Mesenteric fat pad (tissue), 1 donor: Measurements from ENCODE around the gene RETREG2. TPM values are rescaled to one million over a fixed set of nuclear protein-coding genes. Genes with fewer than 3 reads are reported as not detected.
A peak's percentile ranks its signal among the peaks of the same experiment; 100 is the strongest.
"Not testable (repeated sequence)": the region's sequence is repeated elsewhere in the genome, so short reads cannot be mapped to it uniquely, and the experiment has no call there.

Experiments
- DNase-seq: peaks from one replicate; pipeline ENCODE4 v3.0.0-alpha.2; 2020; ENCODE audit warnings: low spot score
- total RNA-seq: library from RNA; stranded (reverse); fragmentation: NEBNext Ultra II Directional; extraction: Animal tissue kit (Norgen Biotek cat#: 25700); gene quantifications from one replicate; pipeline ENCODE4 v1.2.1, GENCODE V29; 2021
- donor health status: DM: yes; HTN: yes; CAD: no.

The RETREG2 gene
- total RNA-seq, 1 donor from 2014 or later: 68.1 TPM

DNA sequence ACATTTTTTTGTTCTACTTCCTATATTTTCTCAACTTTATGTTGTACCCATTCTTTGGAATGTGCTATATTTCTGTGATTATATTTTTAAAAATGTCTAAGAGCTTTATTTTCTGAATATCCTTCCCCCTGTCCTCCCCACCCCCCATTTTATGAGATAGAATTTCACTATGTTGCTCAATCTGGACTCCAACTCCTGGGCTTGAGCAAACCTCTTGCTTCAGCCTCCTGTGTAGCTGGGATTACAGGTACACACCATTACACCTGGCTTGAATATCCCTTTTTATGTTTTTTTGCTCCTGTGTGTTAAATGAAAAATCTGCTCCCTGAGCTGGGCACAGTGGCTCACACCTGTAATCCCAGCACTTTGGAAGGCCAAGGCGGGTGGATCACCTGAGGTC, 19.3 kb downstream of the RETREG2 start:
- DNase-seq: no peak

DNA sequence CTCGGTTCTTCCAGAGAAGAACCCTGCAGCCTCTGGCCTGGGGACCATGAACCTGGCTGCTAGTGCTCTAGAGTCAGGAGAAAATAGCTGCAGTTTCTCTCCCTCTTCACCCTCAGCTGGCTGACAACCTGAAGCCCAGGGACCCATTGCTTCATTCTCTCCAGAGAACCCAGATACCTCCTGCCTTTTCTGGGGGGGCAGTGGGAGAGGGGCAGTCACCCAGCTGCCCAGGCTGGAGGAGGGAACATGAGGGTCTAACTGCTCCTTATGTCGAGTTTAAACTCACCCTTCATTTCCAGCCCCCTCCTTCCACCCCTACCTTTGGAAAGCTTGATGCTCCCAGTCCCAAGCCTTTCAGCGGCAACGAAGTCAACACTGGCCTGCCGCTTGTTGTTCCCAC, 20.9 kb downstream of the RETREG2 start:
- DNase-seq: no peak

GRCh38 chr2:219199470-219200211, 21.6 kb downstream of the RETREG2 start:
- no peak for DNase-seq

GRCh38 chr2:219200502-219201326, 22.6 kb downstream of the RETREG2 start:
- DNase-seq: not testable (repeated sequence)

- DNase-seq: not testable (repeated sequence)
Observed at GRCh38 chr2:219201331-219201730, 23.3 kb downstream of the RETREG2 start.

- no peak for DNase-seq
Observed at GRCh38 chr2:219204425-219205164, 26.5 kb downstream of the RETREG2 start.

DNA sequence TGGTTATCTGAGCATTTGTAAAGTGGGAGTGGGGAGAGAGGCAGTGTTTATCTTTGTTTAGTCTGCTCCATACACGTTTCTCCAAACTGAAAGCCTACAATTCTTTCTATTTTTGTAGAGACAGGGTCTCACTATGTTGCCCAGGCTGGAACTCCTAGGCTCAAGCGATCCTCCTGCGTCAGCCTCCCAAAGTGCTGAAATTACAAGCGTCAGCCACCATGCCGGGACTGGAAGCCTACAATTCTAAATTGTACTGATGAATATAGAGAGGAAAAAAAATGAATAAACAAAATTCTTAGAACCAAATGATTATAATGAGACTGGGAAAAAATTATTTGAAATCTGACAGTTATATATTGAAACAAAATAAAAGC, 27.1 kb downstream of the RETREG2 start:
- DNase-seq: no peak

- DNase-seq: no peak
Observed at GRCh38 chr2:219205981-219206327, 27.9 kb downstream of the RETREG2 start.

DNA sequence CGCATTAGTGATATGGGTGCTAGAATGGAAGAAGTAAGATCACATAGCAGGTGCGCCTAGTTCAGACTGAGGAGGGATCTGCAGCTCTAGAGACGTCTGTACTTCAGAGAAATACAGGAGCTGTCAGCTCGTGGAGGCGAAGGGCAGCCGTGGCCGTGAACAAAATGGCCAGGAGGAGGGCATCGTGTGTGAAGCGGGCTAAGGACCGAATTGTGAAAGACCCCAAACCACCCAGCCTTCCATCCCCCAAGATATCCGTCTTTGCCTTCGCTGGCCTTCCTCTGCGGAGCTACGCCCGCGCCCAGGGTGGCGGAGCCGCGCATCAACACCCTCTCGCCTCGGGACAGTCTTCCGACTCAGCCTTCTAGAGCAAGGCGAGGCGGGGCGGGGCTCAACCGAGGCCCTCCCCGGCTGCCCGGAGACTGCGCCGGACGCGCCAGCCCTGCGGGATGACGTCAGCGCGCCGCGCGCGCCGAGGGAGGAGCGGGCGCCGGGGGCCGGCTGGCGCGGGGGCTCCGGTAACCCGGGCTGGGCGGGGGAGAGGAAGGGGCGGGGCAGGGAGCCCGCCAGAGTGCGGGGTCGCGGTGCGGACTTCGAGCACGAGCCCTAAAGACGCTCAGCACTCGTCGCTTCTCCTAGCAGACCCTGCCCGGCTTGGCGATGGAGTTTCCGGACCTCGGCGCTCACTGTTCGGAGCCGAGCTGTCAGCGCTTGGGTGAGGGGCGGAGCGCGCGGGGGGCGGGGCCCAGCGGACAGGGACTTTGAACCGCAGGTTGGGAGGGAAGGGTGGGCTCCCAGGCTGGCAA, 28.5 kb downstream of the RETREG2 start, which contains the start of gene ZFAND2B:
TSS of gene ZFAND2B (plus strand) at position 455 of the 806 bp plus-strand sequence. CDS start at position 661, 206 bp downstream.
- peak; percentile 98 for DNase-seq

GRCh38 chr2:219207134-219207883, 29.2 kb downstream of the RETREG2 start:
- no peak for DNase-seq

DNA sequence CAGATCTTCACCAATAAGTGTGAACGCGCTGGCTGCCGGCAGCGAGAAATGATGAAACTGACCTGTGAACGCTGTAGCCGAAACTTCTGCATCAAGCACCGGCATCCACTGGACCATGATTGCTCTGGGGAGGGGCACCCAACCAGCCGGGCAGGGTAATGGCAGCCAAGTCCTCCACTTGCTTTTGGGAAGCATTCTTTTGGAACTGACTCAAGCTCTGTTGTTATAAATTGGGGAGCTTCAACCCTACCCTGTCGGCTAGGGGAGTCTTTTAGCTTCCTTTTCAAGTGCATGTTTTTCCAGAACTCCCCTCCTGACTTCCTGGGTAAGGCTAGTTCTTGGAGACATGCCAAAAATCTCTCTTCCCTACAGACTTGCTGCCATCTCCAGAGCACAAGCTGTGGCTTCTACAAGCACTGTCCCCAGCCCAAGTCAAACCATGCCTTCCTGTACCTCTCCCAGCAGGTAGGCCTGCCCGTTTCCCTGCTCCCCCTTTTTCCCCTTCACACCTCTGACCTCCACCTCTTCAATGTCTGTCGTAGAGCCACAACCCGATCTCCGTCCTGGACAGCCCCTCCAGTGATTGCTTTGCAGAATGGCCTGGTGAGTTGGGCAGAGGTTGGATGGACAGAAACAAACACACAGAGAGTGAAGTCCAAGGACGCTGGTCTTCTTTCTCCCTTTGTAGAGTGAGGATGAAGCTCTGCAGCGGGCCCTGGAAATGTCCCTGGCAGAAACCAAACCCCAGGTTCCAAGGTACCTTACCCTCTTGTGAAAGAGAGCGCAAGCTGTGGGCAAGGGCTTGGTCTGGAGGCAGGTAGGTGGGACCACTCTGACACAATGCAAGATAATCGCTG, 30.0 kb downstream of the RETREG2 start:
- no peak for DNase-seq

DNA sequence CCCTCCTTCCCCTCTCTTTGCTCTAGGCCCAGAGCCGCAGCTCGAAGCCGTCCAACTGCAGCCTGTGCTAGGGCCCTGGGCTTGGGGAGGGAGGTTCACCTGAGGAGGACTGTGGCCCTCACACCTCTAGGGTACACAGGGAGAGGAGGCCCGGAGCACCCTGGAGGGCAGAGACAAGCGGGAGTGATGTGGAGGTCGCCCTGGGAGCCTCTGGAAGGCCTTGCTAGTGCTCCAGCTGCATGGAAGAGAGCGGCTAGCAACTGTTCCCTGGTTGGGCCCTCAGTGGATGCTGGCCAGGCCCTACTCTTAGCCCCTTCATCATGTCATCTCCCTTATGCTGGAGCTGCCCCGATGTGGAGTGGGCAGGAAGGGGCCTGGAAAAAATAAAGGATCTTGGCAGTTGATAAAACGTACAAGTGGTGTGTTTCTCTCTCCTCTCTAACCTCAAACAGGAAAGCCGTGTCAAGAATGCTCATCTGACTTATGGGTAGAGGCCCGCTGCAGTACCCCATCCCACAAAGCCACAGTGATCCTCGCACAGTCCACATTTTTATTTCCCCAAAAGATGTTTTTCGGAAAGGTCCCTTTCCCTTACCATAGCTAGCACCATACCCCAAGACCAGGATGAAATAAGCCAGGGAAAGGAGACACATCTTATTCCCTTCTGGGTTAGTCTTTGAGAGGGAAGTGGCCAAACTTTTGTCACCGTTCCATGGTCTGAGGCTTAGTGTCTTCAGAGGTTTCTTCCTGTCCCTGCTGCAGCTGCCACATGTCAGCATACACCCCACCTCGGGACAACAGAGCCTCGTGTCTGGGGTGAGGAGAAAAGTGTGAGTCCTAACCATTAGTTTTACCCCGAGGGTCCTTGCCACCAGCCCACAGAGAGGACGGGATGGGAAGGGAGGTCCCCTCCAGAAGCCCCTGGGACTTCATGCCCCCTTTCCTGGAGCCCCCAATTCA, 31.4 kb downstream of the RETREG2 start:
- no peak for DNase-seq

GRCh38 chr2:219210196-219210885, 32.3 kb downstream of the RETREG2 start:
- no peak for DNase-seq

DNA sequence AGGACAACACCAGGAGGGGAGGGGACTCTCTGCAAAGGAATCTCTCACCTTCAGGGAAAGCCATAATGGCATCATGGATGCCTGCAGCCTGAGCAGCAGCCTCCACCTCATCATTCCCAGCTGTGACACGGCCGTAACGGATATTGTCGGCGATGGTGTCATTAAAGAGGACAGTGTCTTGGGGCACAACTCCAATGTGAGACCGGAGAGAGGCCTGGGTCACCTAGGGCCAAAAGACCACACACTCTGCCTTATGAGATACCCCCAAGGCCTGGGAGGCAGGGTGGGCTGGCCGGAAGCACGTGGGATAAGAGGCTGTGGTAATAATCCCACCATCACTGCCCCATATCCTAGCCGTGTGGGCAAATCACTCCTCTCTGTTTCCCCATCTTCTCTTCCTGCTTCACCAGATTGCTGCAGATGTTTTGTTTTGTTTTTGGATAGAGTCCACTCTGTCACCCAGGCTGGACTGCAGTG, 32.8 kb downstream of the RETREG2 start:
- no peak for DNase-seq

GRCh38 chr2:219213026-219213415, 34.9 kb downstream of the RETREG2 start:
- DNase-seq: no peak

DNA sequence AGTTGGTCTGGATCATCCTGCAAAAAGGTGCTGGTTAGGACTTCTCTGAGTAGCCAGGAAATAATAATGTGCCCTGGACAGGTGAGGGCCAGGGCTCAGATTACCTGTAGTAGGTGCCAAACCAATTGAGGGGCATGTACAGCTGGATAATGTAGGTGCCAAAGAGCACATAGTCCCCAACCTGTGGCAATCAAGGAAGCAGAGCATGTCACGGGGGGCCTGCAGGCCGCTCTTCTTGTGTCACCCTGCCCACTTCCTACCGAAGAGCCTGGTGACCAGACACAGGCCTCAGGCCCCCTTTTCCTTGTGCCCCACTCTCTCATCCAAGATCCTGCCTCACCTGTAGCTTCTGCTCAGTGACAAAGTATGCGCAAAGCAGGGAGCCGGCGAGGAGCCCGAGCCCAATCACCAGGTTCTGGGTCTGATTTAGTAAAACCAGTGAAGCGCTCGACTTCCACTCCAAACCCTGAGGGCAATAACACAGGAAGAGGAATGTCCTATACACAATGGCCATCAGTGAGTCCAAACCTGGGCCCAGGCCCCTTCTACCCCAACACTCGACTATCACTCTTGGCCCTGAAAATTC, 35.5 kb downstream of the RETREG2 start:
- no peak for DNase-seq

- DNase-seq: no peak
Observed at GRCh38 chr2:219214141-219214540, 36.1 kb downstream of the RETREG2 start.
